Measurements from ENCODE around the gene MAML3.

MAML3 gene

GRCh38 chr4:139763205-139763604, 390.8 kb downstream of the MAML3 start:
- no peak overlapping the region for H3K9ac ChIP-seq
- H3K4me3 ChIP-seq (ENCODE audit: low read depth, low read length), result peak overlapping the region; percentile 22
- peak overlapping the region; percentile 44 for H3K27ac ChIP-seq
- H3K27me3 ChIP-seq (ENCODE audit: control insufficient read depth, insufficient read depth, low read length), result no peaks in the 10 kb centered on the region
- TF ChIP-seq, protein P1, sequence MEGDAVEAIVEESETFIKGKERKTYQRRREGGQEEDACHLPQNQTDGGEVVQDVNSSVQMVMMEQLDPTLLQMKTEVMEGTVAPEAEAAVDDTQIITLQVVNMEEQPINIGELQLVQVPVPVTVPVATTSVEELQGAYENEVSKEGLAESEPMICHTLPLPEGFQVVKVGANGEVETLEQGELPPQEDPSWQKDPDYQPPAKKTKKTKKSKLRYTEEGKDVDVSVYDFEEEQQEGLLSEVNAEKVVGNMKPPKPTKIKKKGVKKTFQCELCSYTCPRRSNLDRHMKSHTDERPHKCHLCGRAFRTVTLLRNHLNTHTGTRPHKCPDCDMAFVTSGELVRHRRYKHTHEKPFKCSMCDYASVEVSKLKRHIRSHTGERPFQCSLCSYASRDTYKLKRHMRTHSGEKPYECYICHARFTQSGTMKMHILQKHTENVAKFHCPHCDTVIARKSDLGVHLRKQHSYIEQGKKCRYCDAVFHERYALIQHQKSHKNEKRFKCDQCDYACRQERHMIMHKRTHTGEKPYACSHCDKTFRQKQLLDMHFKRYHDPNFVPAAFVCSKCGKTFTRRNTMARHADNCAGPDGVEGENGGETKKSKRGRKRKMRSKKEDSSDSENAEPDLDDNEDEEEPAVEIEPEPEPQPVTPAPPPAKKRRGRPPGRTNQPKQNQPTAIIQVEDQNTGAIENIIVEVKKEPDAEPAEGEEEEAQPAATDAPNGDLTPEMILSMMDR (IDR thresholded peaks at IDR 0.05), result no peak
- no peaks in the 10 kb centered on the region for H3K36me3 ChIP-seq (ENCODE audit: control insufficient read depth, insufficient read depth, low read length)
- H3K79me2 ChIP-seq, result peaks cover 2% of the 10 kb centered on the region
- no peak overlapping the region for H3K4me2 ChIP-seq (ENCODE audit: low read length)
- H3K4me1 ChIP-seq, result peaks cover 4% of the 10 kb centered on the region
- no peaks in the 10 kb centered on the region for H3K9me3 ChIP-seq (ENCODE audit: control insufficient read depth, low read length)
- no peak overlapping the region for H2AFZ ChIP-seq

DNA sequence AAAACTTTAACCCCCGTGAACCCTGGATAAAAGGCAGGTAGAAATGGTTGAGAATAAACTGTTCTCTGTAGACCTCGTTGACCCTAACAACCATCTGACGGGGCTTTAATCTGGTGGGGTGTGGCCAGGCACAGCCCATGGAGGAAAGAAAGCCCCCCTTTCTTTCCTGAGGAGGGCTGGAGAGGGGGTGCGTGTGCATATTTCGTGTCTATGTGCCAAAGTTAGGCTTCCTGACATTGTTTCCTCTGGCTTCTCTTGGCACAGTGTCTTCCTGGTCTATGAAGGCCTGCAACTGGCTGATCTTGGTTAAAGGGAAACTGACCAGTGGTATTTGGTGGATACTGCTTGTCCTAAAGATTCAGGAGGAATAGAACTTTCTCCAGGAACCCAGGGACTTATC, 391.3 kb downstream of the MAML3 start:
- no peaks in the 10 kb centered on the region for H3K36me3 ChIP-seq (ENCODE audit: control insufficient read depth, insufficient read depth, low read length)
- no peak overlapping the region for H2AFZ ChIP-seq
- H3K4me3 ChIP-seq (ENCODE audit: low read depth, low read length), result peak overlapping the region; percentile 22
- H3K9me3 ChIP-seq (ENCODE audit: control insufficient read depth, low read length), result no peaks in the 10 kb centered on the region
- TF ChIP-seq, protein P1 (IDR thresholded peaks at IDR 0.05), result no peak
- no peaks in the 10 kb centered on the region for H3K27me3 ChIP-seq (ENCODE audit: control insufficient read depth, insufficient read depth, low read length)
- H3K4me1 ChIP-seq, result peaks cover 4% of the 10 kb centered on the region
- H3K79me2 ChIP-seq, result peaks cover 2% of the 10 kb centered on the region
- no peak overlapping the region for H3K9ac ChIP-seq
- H3K4me2 ChIP-seq (ENCODE audit: low read length), result no peak overlapping the region
- peak overlapping the region; percentile 44 for H3K27ac ChIP-seq

GRCh38 chr4:139761461-139761860, 392.5 kb downstream of the MAML3 start:
- peaks cover 2% of the 10 kb centered on the region for H3K79me2 ChIP-seq
- H3K36me3 ChIP-seq (ENCODE audit: control insufficient read depth, insufficient read depth, low read length), result no peaks in the 10 kb centered on the region
- H3K27ac ChIP-seq, result no peak overlapping the region
- no peak overlapping the region for H3K4me2 ChIP-seq (ENCODE audit: low read length)
- H3K9me3 ChIP-seq (ENCODE audit: control insufficient read depth, low read length), result no peaks in the 10 kb centered on the region
- no peak overlapping the region for H2AFZ ChIP-seq
- H3K4me3 ChIP-seq (ENCODE audit: low read depth, low read length), result no peak overlapping the region
- no peak overlapping the region for H3K9ac ChIP-seq
- H3K27me3 ChIP-seq (ENCODE audit: control insufficient read depth, insufficient read depth, low read length), result no peaks in the 10 kb centered on the region
- TF ChIP-seq, protein P1 (IDR thresholded peaks at IDR 0.05), result peak; percentile 11
- H3K4me1 ChIP-seq, result peaks cover 4% of the 10 kb centered on the region

GRCh38 chr4:139760567-139760966, 393.4 kb downstream of the MAML3 start:
- H3K4me1 ChIP-seq, result peaks cover 4% of the 10 kb centered on the region
- no peak overlapping the region for H3K9ac ChIP-seq
- no peak overlapping the region for H3K27ac ChIP-seq
- H3K9me3 ChIP-seq (ENCODE audit: control insufficient read depth, low read length), result no peaks in the 10 kb centered on the region
- TF ChIP-seq, protein P1 (IDR thresholded peaks at IDR 0.05), result no peak
- no peaks in the 10 kb centered on the region for H3K36me3 ChIP-seq (ENCODE audit: control insufficient read depth, insufficient read depth, low read length)
- H3K27me3 ChIP-seq (ENCODE audit: control insufficient read depth, insufficient read depth, low read length), result no peaks in the 10 kb centered on the region
- H3K4me2 ChIP-seq (ENCODE audit: low read length), result no peak overlapping the region
- no peak overlapping the region for H2AFZ ChIP-seq
- H3K4me3 ChIP-seq (ENCODE audit: low read depth, low read length), result no peak overlapping the region
- H3K79me2 ChIP-seq, result peaks cover 2% of the 10 kb centered on the region

GRCh38 chr4:139759097-139759496, 394.9 kb downstream of the MAML3 start:
- H2AFZ ChIP-seq, result no peak overlapping the region
- H3K79me2 ChIP-seq, result peaks cover 2% of the 10 kb centered on the region
- no peaks in the 10 kb centered on the region for H3K9me3 ChIP-seq (ENCODE audit: control insufficient read depth, low read length)
- peaks cover 2% of the 10 kb centered on the region for H3K4me1 ChIP-seq
- H3K36me3 ChIP-seq (ENCODE audit: control insufficient read depth, insufficient read depth, low read length), result no peaks in the 10 kb centered on the region
- H3K4me3 ChIP-seq (ENCODE audit: low read depth, low read length), result no peak overlapping the region
- no peak overlapping the region for H3K4me2 ChIP-seq (ENCODE audit: low read length)
- no peak overlapping the region for H3K9ac ChIP-seq
- no peak overlapping the region for H3K27ac ChIP-seq
- H3K27me3 ChIP-seq (ENCODE audit: control insufficient read depth, insufficient read depth, low read length), result no peaks in the 10 kb centered on the region
- TF ChIP-seq, protein P1 (IDR thresholded peaks at IDR 0.05), result no peak
